NOMO-1 treated with dmso at 0.1 percent for 144 hours (cell line): Measurements from ENCODE around the gene KPTN.
"Not testable (repeated sequence)": the region's sequence is repeated elsewhere in the genome, so short reads cannot be mapped to it uniquely, and the experiment has no call there.

Source experiments
- DNase-seq: peaks from one replicate; lab custom pipeline; 2025; ENCODE audit not compliant: unreplicated experiment; lab: John Stamatoyannopoulos, UW

The KPTN gene

DNA sequence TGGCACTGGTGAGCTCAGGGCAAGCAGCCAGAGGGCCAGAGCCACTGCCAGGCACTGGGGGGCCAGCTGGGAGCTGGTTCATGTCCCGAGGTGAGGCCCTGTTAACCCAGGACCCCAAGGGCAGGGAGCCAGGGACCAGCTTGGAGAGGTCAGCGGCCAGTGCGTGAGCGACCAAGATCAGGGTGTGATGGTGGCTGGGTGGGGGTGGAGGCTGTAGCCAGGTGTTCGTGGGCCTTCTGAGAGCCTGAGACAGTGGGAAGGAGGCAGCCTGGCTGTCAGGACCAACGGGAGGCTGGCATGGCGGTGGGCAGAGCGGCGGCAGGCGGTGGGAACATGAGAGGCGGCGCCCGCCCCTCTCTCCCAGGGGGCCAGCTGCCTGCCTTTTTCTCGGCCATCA is 8.1 kb upstream of the KPTN start:
- DNase-seq, result no peak

GRCh38 chr19:47491358-47492136 is 7.5 kb upstream of the KPTN start:
- DNase-seq, result no peak

DNA sequence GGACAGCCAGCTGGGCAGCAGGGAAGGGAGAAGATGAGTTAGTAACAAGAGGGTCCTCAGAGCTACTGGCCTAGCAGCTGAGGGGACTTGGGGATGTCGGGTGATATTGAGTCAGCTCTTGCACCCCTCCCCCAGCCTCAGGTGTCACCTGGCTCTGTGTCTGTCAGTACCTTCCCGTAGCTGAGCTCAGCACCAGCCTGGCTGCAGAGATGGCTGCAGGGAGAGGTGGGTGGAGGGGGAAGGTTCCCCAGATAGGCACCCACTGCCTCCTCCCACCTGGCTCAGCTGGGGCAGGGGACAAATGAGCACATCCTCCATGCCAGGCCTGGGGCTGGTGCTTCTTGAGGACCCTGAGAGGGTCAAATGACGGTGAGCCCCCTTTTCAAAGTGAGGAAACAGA is 6.8 kb upstream of the KPTN start:
- DNase-seq, result no peak

DNA sequence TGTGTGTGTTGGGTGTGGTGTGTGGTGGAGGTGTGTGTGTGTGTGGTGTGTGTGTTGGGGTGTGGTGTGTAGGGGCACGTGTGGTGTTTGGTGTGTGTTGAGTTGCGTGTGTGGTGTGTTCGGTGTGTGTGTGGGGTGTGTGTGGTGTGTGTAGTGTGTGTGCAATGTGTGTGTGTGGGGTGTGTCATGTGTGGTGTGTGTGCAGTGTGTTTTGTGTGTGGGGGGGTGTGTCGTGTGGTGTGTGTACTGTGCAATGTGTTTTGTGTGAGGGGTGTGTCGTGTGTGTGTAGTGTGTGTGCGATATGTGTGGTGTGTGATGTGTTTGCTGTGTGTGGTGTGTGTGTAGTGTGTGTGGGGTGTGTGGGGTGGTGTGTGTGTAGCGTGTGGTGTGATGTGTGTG is 6.0 kb upstream of the KPTN start:
- DNase-seq, result no peak

- DNase-seq, result no peak
Observed at GRCh38 chr19:47489072-47489914, 5.3 kb upstream of the KPTN start.

- DNase-seq, result no peak
Observed at GRCh38 chr19:47487551-47488515, 3.8 kb upstream of the KPTN start.

DNA sequence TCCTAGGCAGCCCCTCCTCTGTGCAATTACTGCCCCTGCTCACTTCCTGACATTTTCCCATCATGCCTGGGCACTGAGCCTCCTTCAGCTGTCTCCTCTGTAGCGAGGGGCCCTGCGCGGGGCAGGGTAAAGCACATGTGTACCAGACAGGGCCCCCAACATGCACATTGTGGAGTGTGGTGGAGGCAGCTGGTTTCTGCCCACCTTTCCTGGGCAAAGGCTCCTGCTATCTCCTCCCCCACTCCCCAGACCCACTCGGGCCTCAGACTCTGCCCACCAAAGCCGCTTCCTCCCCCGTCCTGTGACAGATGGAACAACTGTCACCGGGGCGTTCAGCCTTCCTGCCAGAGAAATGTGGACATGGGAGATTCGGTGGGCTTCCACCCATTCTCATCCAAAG is 2.9 kb upstream of the KPTN start:
- DNase-seq, result no peak

DNA sequence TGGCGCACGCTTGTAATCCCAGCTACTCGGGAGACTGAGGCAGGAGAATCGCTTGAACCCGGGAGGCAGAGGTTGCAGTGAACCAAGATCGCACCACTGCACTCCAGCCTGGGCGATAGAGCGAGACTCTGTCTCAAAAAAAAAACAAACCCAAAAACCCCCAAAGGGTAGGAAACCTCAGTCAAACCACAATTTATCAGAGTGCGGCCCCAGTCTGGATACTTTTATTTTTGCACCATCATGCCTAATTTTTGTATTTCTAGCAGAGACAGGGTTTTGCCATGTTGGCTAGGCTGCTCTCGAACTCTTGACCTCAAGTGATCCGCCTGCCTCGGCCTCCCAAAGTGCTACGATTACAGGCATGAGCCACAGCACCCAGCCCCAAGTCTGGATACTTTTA is 2.2 kb upstream of the KPTN start:
- not testable (repeated sequence) for DNase-seq

- DNase-seq, result no peak
Observed at GRCh38 chr19:47485210-47485609, 1.2 kb upstream of the KPTN start.

DNA sequence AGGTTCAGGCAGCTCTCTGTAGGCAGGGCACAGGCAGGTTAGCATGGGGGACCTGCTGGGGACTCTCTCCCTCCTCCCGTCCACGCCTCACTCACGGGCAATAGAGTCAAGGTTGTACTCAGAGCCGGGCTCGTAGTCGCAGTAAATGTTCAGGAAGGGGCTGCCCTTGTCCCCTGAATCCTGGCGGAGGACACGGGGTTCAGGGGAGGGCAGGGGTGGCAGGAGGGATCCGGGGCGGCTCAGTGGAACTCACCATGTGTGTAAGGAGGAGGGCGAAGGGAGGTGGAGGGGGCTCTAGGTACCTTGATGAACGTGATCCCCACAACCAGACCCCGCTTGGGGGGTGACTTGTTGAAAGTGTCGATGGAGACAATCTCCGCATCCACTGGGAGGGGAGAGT is 819 bp downstream of the KPTN start:
- no peak for DNase-seq

DNA sequence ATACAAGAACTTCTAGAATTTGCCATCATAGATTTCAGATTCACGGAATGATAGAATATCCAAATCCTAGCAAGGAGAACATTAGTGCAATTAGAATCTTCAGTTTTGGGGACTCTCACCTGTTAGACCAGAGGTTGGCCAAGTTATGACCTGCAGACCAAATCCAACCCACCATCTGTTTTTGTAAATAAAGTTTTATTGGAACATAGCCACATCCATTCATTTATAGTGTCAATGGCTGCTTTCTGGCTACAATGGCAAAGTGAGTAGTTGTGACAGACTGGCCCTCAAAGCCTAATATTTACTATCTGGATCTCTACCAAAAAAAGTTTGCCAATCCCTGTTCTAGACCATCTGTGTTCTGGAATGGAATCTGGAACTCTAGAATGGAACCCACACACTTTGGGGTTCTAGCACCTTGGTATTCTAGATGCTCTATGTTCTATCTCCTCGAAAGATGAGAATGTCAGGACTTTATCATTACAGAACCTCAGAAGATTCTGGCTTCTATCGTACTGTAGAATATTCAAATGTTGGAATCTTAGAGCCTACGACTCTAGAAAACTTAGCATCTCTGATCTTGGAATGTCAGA is 2.5 kb downstream of the KPTN start:
- DNase-seq, result no peak

- no peak for DNase-seq
Observed at GRCh38 chr19:47480658-47481057, 3.4 kb downstream of the KPTN start.

GRCh38 chr19:47479701-47480503 is 4.1 kb downstream of the KPTN start:
- DNase-seq, result no peak

DNA sequence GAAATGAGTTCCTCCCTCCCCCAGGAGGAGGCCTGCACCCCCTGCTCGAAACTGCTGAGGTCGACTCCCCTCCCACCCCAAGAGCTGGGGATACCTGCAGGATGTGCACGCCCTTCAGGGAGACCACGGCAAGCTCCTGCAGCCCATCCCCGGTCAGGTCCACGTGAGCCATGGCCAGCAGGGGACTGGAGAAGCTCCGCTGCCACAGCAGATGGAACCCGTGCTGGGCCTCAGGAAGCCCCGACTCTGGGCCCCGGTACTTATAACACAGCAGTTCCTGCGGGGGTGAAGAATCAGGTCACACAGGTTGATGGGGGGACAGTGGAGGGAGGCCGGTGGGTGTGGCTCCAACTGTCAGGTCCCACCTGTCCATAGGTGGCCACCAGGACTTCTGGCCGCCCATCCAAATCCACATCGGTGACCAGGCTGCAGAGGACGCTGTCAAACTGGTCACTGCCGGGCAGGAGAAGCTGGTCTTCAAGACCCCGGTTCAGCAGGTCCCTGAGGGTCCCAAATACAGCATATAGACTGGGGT is 7.5 kb downstream of the KPTN start:
- DNase-seq, result no peak

- no peak for DNase-seq
Observed at GRCh38 chr19:47475465-47475864, 8.6 kb downstream of the KPTN start.

DNA sequence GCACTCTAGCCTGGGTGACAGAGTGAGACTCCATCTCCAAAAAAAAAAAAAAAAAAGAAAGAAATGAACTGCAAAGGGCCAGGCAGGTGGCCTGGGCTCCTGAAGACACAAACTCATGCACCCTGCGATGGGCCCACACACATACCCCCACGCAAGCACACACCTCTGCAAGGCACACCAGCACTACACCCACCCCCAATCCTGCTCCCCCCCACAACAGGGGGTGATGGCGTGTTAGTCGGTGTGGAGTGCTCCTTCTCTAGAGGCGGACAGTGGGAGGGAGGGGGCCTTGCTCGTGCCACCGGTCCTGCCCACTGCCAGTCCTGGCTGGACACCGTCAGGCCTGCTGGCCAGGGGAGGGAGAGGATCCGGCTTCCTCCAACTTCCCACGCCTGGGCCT is 10.7 kb downstream of the KPTN start:
- no peak for DNase-seq

GRCh38 chr19:47471733-47472457 is 12.1 kb downstream of the KPTN start, which contains the start of gene SLC8A2:
Gene SLC8A2 (minus strand): TSS chr19:47471893. CDS start chr19:47466403, 5,490 bp downstream.
- DNase-seq, result no peak

GRCh38 chr19:47471381-47471732 is 12.7 kb downstream of the KPTN start:
- DNase-seq, result no peak
